Occipital lobe (tissue), 2 donors: ENCODE results near the gene PRR32. TPM values are rescaled to one million over a fixed set of nuclear protein-coding genes. Genes with fewer than 3 reads are reported as not detected.
"Not testable (repeated sequence)": the region's sequence is repeated elsewhere in the genome, so short reads cannot be mapped to it uniquely, and the experiment has no call there.

Source experiments
- DNase-seq: peaks from one replicate; lab custom pipeline; 2025; lab: John Stamatoyannopoulos, UW
- total RNA-seq: library from RNA; depleted of rRNA; stranded (reverse); fragments of >200 nt; gene quantifications from one replicate; pipeline ENCODE4 v1.2.3, GENCODE V29; 2014

The PRR32 gene, protein sequence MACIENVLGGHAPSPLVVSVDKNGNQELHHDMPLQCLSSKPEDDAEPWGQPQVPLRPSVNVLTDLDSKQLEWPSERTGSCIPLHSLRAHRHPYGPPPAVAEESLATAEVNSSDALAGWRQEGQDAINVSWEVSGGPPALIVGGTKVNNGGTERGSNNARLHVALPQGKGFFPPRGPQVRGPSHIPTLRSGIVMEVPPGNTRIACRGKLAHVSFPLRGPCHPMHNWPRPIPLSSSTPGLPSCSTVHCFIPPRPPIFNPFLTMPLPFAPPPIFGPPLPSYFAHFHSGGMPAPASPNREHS
- not detected for total RNA-seq

DNA sequence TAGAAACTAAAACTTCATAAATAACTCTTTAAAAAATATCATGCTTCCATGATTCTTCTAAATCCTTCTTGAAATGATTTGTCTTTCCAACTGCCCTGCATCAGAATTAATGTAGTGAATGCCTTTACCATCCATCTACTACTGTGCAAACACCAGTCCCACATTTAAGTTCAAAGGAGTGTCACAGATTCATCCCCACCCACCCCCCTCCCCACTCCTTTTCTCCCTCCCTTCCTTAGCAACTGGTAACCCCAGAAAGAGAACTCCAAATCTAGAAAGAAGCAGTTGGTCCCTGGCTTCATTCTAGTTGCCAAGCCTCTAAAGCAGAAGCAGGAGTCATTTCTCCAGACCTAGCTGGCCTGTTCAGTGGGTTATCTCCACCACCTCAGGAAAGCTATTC, at the start of gene PRR32:
PRR32 (plus strand) TSS at position 301 of the 400 bp plus-strand sequence. CDS start 115 bp downstream, outside the sequence.
- no peak for DNase-seq

DNA sequence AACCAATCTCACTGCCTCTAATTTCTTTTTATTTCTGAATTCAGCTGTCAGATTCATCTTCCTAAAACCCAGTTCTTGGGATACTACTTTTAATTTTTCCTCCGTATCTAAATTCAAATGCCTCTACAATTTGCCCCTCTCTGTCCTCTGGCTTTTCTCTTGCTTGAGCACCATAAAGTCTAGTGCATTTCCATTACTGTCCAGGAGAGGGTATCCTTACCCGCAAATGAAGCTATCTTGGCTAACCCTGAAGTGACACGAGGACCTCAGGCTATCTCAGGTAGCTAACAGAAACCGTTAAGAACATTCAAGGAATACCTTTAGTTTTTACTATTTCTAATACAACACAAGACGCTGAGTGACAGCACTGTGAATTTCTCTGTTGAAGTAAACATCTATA, 49.4 kb upstream of the PRR32 start:
- DNase-seq = no peak

DNA sequence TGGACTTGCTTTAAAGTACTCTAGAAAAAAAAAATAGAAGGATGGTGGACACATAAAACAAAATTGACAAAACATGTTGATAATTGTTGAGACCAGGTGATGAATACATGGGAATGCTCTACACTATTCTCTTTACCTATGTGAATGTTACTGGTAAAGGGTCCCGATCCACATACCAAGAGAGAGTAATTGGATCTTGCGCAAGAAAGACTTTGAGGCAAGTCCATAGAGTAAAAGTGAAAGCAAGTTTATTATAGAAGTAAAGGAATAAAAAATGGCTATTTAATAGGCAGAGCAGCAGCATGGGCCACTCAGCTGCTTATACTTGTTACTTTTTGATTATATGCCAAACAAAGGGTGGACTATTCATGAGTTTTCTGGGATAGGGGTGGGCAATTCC, 34.0 kb upstream of the PRR32 start:
- no peak for DNase-seq

DNA sequence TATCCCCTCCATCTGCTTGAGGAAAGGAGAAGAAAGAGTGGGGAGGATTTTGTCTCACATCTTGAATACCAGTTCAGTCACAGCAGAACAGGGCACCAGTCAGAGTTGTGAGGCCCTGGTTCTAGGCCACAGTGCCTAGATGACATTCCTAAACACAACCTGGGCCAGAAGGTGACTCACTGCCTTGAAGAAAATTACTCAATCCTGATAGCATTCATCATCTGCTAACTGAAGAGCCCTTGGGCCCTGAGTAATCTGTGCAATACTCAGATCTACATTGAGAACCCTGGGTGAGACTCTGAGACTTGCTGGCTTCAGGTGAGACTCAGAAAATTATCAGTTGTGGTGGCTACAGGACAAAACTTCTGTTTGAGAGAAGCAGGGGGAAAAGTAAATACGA, 20.5 kb upstream of the PRR32 start:
- DNase-seq = no peak

DNA sequence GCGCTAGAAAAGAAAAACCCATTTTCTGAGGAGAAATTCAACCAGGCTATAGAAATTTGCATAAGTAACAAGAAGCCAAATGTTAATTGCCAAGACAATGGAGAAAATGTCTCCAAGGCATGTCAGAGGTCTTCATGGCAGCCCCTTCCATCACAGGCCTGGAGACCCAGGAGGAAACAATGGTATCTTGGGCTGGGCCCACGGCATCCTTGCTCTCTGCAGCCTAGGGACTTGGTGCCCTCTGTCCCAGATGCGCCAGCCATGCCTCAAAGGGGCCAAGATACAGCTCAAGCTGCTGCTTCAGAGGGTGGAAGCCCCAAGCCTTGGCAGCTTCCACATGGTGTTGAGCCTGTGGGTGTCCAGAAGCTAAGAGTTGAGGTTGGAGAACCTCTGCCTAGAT, 12.7 kb upstream of the PRR32 start:
- DNase-seq = not testable (repeated sequence)

DNA sequence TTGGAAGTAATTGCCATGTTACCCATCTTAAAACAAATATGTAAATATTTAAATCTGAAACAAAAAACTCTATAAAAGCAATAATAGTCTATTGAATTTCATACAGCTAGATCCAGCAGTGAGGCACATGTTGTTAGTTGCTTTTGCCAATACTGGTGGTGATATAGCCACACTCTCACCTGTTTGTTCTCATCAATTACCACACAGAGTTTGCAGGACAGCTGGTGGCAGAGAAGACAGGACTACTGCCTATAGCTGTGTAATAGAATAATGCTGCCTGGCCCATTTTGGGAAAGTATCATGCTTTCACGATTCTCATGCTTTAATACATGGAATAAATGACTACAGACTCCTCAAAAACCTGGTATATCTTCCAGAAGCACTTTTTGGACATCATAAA, 3.7 kb upstream of the PRR32 start:
- DNase-seq = no peak

DNA sequence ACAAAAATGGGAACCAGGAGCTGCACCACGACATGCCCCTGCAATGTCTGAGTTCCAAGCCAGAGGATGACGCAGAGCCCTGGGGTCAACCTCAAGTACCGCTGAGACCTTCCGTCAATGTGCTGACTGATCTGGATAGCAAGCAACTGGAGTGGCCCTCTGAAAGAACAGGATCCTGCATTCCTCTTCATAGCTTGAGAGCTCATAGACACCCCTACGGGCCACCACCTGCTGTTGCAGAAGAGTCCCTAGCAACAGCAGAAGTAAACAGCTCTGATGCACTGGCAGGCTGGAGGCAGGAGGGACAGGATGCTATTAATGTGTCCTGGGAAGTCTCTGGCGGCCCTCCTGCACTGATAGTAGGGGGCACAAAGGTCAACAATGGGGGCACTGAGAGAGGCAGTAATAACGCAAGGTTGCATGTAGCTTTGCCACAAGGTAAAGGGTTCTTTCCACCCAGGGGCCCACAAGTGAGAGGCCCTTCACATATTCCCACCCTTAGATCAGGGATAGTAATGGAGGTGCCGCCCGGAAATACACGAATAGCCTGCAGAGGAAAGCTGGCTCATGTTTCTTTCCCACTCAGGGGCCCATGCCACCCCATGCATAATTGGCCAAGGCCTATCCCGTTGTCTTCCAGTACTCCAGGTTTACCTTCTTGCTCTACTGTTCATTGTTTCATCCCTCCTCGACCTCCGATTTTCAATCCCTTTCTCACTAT, 1.3 kb downstream of the PRR32 start:
- DNase-seq = no peak

DNA sequence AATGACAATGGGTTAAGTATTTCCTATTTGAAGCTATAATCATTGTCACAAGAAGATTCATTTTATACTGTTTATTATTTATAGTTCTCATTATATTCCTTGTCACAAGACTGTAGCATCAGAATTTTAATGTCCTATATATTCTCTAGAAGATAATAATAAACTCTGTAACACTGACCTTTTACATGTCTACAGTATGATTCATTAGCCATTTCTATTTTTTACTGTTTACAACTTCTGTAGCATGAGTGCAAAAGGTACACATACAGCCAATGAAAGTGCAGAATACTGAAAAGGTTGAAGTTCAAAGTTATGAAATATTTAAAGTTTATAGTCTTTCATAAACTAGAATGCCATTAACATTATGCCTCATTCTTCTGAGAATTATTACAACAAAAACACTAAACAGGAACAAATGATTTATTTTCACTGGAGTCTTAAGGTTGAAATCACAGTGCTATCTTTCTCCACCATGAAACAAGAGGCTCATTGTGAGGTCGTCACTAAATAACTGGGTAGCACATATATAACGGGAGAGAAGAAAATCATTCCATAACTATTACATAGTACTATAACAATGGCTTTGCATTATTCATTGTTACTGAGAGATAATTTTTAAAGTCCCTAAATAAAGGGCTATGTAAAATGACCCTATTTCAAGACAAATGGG, 4.9 kb downstream of the PRR32 start:
- no peak for DNase-seq

DNA sequence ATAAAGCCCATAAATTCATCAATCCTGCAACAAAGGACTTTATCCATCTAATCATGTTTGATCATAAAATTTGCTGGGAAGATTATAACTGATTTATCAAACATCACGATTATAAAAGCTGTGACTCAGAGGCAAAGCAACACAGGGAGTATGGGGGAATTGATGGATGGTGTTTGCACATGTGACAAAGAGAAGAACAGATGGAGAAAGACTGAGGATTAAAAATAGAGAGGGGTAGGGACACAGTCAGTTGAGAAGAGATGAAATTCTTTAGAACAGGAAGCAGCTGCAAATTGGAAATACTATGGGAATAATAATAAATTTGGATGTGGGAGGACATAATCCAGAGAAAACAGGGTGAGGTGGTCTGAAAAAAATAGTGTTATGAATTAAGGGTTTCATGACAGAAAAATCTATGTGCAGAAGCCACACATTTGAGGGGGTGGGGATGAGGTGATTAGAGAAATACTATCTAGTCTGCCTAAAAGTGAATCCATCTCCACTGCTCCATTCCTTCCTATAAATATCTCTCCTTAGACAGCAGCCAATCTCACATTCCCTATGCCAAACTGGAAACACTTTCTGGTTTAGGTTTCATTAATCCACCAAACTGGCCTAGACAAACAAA, 6.2 kb downstream of the PRR32 start:
- no peak for DNase-seq

DNA sequence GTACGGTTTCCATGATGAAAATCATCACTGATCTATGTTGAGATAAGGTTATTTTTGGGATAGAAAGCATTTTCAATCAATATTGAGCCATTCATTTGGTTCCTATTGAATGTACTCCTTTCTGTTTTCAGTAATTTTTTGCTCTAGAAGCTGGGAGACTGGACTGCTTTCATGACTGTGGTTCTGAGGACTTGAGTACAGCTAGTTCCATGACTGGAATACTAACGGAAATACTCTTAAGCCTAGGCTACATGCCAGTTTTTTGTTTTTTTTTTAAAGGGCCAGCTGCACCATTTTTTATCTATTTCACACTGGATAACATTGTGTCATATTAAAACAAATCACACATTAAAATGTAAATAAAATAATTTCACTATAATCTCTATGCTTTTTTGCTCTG, 16.7 kb downstream of the PRR32 start:
- no peak for DNase-seq

DNA sequence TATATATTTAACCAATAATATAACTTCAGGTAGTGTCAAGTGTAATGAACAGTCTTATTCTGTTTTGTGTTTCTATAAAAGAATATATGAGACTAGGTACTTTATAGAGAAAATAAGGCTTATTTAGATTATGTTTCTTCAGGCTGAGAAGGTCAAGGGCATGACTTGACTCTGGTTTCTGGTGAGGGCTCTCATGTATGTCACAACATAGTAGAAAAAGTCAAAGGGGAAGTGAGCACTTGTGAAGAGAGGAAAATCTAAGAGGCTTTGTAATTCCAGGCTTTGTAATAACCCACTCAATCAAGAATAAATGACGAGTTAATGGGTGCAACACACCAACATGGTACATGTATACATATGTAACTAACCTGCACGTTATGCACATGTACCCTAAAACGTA, 27.6 kb downstream of the PRR32 start:
- no peak for DNase-seq

DNA sequence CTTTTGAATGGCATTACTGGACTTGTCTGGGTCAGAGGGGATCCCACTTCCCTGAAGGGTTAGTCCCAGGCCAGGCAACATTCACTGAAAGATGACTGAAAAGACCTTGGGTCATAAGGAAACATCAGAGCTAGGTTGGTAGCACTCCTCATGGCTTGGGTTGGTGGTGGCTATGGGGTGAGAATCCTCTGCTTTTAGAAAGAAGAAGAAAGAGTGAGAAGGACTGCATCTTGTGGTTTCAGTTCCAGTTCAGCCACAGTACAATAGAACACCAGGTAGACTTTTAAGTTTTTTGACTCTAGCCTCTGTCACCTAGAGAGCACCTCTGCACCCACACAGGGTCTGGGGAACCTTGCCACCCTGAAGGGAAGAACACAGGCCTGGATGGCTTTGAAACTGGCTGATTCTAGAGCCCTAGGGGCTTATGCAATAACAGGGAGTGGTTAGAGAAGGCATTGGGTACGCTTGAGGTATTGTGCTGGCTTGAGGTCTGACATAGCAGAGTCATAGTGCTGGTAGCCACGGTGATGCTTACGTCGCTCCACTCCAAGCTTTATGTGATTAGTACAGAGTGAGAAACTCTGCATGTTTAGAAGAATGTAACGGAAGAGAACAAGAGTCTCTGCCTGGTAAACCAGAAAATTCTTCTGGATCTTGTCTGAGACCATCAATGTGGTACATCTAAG, 36.5 kb downstream of the PRR32 start:
- no peak for DNase-seq
